ENCODE results near the gene MORN5.

DNA sequence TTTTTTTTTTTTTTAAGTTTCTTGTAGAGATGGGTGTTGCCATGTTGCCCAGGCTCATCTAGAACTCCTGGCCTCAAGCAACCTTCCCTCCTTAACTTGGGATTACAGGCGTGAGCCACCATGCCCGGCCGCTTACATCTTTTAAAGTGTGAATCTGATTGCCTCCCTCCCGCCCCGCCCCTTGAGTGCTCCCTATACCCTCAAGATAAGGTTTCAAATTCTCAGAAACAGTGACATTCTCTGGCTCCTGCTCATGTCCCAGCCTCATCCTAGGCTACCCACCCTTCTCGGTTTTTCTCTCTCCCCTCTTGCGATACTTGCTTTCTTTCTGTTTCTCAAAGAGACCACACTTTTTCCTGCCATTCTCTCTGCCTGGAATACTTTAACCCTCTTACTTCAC lies 12.4 kb downstream of the MORN5 start:
- no peak for TF ChIP-seq POLR2AphosphoS5 (IDR thresholded peaks at IDR 0.05; ENCODE audit: low read depth, low read length)
- no peak for TF ChIP-seq POLR2A (IDR thresholded peaks at IDR 0.05; ENCODE audit: low read depth, low read length)
